GM21576 (cell line): Measurements from ENCODE around the gene CXCR1.
"Not testable (repeated sequence)": the region's sequence is repeated elsewhere in the genome, so short reads cannot be mapped to it uniquely, and the experiment has no call there.

Experiments used
- ATAC-seq: cut with Tn5 transposase; IDR thresholded peaks from one replicate; pipeline ENCODE4 v1.9.1; 2021; ENCODE audit warnings: mild to moderate bottlenecking, moderate library complexity; ENCODE audit not compliant: unreplicated experiment

The CXCR1 gene

DNA sequence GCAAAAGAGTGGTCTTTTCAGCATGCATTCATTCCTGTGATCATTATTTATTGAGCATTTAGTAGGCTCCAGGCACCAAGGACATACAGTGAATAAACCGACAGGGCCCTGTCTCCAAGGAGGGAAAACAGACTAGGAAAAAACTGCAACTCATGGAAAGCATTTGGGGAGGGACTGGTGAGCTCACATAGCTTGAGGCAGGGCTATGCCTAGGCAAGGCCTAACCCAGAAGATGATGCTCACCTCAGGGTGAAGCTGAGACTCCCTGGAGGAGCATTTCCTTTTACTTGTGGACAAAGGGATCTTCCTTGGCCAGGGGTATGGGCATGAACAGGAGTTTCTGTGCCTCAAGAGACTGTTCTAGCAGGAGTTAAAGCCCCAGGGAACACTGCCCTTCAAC lies 3.9 kb downstream of the CXCR1 start:
- no peak for ATAC-seq

DNA sequence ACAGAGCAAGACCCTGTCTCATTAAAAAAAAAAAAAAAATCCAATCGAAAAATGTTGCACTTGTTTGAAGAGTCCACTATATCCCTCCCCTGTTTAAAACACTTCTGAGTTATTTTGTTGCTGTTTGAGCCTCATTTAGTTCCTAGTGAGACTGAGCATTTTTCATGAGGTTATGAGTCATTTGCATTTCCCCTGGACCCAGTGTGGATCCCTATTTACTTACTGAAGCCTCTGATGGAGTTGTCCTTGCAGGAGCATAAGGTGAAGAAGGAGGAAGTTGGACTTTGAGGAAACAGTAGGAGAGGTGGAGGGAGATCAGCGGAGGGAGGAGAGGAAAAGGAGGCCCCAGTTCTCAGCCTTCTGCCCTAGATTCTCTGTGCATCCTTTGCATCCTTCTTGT lies 5.1 kb downstream of the CXCR1 start:
- no peak for ATAC-seq

DNA sequence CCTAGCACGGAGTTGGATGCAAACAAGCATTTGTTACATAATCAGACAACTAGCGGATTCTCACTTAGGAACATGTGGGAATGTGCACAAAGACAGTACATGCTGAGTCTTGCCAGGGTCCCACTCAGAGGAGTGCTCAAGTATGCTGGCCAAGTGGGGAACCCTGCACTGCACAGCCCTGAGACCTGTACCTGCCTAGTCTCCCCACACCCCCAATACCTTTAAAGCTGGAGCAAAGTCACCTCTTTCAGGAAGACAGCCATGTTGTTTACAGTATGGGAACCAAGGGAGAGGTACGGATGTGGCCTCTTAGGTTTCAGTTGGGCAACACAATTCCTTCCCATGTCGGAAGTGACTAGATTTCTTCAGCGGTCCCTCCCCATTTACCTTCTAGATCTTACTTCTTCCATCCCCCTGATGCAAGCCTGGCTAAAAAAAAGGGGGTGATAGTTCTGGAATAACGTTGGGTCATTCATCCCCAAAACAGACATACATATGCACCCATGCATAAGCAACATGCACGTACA lies 10.7 kb downstream of the CXCR1 start:
- no peak for ATAC-seq

DNA sequence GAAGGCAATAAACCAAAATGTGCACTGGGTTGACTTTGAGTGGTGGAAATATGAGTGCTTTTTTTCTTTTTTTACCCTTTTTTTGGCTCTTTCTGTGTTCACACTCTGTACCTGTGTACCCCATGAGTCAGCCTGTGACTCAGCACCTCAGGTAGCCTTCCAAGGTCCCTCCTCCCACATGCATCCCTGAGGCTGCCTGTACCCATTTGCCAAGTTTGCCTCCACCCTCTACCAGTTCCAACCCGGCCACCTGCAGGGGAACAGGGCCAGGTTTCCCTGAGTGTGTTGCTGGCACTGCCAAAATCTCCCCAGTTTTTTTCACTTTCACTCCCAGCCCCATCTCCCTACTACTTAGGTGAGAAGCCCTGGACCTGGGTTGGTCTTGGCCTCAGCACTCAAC lies 14.0 kb downstream of the CXCR1 start:
- ATAC-seq = no peak

DNA sequence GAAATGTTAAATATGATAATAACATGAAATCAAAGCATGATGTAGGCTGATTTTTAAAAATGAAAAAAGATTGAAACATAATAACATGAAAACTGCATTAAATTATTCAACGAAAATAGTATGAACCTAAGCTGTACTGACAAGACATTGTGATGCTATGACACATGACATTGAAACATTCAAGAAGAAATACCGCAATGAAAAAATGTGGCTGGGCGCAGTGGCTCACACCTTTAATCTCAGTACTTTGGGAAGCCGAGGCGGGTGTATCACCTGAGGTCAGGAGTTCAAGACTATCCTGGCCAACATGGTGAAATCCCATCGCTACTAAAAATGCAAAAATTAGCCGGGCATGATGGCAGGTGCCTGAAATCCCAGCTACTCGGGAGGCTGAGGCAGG lies 14.6 kb downstream of the CXCR1 start:
- ATAC-seq = no peak

DNA sequence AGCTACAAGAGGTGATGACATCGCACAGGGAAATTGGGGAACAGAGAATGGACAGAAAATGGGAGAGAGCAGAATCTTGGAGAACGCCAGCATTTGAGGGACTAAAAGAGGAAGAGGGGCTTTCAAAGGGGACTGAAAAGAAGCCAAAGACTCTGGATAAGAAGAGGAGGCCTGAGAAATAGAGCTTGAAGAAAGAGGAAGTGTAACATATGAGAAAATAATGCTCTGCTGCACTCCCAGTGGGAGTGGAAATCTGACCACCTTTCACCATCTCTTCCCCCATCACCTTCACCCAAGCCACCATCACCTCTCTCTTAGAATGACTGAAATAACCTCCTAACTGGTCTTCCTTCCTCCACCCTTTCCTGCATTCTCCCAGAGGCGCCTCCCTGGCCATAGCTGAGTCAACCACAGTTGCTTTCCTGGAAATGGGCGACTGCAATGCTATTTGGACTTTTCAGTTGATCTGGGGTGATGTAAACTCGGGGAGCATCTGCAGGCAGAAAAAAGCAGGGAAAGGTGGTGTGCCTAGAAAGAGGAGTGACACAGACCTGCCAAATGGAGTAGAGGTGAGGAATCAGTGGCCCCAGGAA lies 16.8 kb downstream of the CXCR1 start:
- no peak for ATAC-seq

DNA sequence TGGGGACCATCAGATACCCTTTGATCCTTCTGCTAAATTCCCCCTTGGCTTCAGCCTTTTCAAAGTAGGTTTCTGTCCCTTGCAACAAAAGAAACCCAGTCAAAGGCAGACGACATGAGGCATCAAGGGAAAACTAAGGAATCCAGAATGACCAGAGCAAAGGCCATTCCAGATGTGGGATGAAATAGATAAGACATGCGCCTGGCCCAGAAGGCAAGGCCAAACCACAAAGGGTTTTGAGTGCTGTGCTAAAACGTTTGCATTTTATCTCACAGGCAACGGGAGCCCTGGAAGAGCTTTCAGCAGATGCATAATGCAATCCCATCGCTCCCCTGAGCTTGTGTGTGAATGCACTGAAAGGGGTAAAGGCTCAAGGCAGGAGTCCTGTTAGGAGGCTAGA lies 17.7 kb downstream of the CXCR1 start:
- ATAC-seq = no peak

DNA sequence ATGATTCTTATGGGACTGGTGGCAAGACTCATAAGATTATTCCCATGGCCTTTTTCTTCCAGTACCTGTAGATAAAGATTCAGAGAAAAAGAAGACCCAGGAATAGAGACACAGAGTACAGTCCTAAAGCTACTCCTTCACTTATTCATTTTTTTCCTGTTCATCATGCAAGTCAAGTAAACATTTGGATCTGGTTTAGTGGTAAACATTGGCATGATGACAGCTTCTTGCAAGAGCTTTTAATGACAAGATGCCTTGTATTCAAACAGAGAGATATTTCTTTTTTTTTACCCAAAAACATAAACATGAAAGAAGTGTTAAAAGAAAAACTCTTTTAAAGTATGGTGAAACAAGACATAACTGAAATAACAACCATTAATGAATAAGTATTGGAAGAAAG lies 20.7 kb downstream of the CXCR1 start:
- no peak for ATAC-seq

DNA sequence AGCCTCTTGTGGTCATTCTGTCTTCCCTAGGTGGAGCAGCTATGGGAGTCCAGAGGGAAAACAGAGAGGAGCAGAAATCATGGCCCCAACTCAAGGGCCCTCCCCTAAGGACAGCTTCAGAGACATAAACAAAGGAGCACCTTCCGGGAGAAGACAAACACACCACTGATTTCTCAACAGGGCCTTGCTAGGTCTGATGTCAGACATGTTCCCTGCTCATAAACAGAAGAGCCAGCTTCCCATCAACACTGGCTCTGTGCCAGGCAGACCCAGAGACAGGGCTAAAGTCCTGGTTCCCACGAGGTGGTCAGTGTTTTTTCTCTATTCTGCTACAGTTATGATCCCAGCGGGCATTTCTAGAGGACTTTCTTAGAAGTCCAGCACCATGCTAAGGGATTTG lies 21.6 kb downstream of the CXCR1 start:
- ATAC-seq = no peak

DNA sequence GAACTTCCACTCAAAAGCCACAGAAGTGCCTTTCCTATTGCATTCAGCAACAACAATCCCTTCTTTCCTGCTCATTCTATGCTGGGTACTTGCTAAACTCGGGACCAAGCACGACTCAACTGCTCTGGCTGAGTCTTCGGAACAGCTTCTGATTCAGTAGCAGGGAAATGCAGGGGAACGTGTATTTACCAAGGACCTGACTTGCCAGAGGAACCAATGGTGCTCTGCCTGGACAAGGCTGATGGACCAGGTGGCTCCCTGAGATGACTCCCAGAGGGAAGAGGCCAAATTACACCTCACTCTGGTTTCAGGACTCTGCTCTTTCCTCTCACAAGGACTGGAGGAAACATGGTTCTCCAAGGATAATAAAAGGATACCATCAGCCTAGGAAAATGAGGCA lies 28.7 kb downstream of the CXCR1 start:
- ATAC-seq = no peak

DNA sequence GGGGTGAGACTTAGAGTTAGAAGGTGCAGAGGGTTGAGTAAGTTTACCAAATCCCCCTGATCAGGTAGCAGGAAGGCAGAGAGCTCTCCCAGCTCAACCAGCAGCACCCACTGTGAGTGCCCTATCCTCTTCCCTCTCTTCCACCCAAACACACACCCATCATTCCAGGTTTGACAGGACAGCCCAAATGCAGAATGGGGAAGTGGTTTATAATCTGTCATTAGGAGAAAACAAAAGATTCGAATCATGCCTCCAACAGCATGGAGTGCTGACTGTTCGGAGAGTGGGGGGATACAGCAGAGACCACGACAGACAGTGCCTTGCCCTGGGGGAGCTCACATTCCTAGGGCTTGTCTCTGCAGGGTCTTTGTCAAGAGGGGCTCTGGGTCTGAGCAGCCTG lies 29.2 kb downstream of the CXCR1 start:
- ATAC-seq = no peak

DNA sequence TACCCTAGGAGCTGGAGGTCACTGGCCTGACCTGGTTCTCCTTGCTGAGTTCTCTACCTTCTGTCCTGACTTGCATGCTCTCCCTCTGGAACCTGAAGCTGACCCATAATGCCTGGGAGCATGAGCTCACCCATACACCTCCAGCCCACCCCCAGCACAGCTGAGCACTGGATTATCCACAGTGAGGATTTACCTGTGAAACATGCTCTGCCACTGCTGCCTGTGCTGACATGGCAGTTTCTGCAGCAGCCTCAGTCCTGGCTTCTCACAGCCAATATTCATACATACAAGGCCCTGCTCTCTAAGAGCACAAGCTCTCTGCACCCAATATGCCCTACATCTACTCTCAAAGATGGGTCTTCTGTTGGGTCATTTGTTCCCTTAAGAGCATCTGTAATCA lies 35.9 kb downstream of the CXCR1 start:
- ATAC-seq = no peak

DNA sequence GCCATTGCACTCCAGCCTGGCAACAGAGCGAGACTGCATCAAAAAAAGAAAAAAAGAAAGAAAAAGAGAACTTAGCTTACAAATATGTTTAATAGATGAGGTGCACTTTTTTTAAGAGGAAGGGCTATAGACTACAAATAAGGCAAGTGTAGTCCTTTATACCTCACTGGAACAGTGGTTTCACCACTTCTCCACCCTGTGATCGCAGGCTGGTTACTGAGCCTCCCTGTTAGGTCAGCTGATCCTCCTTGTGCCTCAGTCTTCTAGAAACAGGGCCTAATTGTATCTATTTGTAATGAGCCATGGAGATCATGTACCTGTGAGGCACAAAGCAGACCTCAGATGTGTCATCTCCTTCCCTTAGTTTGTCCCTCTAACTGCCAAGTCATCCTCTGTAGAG lies 36.4 kb downstream of the CXCR1 start:
- ATAC-seq = no peak

DNA sequence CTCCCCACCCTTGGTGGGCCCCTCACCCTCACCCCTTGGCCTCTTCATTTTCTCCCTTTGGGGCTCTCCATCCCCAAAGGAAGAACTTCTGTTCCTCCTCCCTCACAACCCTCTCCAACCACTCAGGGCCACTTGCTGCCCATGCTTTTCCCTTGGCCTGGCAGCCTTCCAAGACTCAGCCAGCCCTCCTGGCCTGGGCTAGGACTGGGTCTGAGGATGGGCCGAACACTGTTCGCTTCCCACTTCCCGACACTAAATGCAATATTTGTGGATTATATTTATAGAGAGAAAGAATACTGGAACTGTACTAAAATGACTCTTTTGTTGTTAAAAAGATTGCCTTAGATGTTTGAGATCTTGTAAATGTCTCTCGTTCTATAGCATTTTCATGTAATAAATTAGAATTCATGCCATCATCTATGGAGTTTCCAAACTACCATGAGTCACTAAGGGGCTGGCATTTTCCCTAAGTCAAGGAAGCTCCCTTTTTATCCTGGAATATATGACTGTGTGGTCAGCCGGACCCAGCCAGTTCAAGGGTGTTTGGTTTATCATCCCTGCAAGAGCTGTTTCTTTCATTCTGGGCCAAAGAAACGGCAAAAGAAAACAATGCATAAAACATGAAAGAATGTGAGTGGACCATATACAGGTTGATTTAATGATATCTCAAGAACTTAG lies 37.2 kb downstream of the CXCR1 start:
- ATAC-seq = no peak

DNA sequence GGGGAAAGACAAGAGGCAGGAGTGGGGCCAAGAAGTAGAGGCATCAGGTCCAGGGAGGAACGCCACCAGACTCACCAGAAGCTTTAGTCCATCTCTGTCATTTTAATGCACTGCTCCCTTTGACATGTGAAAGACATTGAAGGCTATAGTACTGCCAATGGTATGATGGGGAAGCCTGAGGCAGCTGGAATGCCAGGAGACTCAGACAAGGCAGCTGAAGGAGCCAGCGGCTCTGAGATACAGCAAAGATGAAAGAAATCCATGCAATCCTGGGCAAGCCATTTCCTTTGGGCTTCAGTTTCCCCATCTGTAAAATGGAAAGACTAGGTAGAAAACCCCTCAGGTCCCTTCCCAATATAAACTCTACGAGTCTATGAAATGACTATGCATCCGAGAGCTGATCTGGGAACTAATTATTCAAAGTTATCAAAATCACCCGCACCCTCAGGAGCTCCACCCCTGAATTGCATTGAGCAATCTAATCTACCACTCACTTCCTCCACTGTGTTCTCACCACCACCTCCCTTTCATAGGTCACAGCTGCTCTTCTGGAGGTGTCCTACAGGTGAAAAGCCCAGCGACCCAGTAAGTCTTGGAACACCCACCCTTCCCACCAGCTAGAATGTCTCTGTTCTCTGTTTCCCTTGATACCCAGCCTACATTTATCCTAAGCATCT lies 37.8 kb downstream of the CXCR1 start:
- no peak for ATAC-seq

DNA sequence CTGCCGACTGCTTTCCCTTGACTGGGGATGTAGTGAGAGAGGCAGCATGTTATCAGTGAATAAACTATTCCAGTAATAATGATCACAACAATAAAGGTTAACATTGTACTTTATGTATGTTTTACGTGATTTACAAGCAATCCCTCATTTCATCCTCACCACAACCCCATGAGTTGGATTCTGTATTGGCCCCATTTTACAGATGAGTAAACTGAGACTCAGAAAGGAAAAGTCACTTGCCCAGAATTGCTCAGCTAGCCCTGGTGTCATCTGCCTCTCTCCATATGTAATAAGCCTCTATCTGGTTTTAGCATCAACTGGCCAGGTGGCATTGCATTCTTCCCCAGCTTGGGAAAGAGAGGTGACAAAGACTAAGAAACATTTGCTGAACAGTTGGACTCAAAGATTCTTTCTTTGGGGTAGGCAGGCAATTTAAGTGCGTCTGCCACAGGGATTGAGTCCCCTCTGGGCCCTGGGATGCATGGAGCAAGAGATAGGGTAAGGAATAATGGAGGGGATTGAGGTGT lies 38.8 kb downstream of the CXCR1 start:
- ATAC-seq = no peak

DNA sequence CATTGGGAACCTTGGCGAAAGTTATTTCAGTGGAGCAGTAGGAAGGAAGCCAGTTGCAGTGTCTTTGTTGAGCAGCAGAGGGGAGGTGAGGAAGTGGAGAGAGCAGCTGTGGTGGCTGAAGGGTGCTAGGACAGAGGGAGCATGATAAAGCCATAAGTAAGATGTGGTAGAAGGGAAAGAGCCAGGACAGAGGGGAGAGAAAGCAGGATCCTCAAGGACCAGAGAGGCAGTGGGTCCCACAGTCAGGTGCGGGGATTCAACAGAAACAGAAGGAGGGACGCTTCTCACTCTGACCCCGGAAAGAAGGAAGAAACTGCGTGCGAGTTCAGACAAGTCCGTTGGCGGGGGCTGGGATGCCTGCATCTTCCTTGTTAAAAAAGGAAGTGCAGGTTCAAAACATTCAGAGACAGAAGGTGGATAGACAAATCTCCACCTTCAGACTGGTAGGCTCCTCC lies 41.1 kb downstream of the CXCR1 start, which contains the start of gene CXCR2:
CXCR2 (plus strand) TSS at position 403 of the 455 bp plus-strand sequence. CDS start 8,774 bp downstream, outside the sequence.
- no peak for ATAC-seq

DNA sequence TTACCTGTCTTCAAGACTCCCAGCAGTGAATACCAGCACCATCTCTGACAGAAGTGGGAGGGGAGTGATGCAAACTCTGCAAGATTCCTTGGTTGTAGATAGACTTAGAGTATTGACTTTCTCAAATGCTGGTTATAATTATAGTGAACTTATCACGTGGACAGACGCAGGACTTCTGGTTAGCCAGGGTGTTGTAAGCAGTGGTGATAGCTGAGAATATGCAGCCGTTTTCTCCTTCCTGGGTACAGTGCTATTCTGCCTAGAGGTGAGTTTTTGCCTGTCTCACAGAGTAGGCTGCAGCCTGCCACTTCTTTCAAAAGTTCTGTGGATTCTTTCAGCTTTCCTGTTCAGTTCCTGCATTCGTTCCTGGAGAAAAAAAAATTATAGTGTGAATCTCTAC lies 41.7 kb downstream of the CXCR1 start:
- no peak for ATAC-seq

DNA sequence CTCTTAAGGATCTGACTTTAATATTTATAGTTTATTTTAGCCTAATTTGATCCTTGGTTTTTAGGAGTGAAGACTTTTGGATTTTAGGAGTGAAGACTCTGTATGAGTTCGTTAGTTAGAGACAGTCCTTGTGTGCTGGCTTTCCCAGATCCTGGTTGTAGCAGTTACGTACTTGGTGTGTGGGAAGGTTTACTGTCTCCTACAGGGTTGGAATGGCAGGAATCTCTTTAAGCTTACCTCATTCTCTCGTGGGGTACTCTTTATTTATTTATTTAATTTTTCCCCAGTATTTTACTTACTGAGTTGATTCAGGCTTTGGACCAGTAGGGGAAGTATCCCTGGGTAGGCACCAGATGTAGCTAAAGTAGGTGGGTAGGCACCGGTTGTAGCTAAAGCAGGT lies 42.8 kb downstream of the CXCR1 start:
- ATAC-seq = no peak

DNA sequence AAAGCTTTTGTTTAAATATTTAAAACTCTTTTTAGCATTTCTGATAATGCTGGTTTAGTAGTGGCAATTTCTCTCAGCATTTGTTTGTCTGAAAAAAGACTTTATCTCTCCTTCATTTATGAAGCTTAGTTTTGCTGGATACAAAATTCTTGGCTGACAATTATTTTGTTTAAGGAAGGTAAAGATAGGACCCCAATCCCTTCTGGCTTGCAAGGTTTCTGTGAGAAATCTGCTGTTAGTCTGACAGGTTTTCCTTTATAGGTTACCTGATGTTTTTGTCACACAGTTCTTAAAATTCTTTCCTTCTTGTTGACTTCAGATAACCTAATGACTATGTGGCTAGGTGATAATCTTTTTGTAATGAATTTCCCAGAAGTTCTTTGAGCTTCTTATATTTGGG lies 44.5 kb downstream of the CXCR1 start:
- ATAC-seq = not testable (repeated sequence)

DNA sequence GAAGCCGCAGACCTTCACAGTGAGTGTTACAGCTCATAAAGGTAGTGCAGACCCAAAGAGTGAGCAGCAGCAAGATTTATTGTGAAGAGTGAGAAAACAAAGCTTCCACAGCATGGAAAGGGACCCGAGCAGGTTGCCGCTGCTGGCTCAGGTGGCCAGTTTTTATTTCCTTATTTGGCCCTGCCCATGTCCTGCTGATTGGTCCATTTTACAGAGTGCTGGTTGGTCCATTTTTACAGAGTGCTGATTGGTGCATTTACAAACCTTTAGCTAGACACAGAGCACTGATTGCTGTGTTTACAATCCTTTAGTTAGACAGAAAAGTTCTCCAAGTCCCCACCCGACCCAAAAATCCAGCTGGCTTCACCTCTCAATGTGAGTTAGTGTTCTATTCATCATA lies 45.0 kb downstream of the CXCR1 start:
- not testable (repeated sequence) for ATAC-seq
